Gastrocnemius medialis (tissue), 4 donors: ENCODE results near the gene POLR1F. TPM values are rescaled to one million over a fixed set of nuclear protein-coding genes. Genes with fewer than 3 reads are reported as not detected.

Experiments
- ATAC-seq, 2 donors: fragments of 150-250 bp; one replicate each; pipeline ENCODE4 v1.9.1; 2016
- DNase-seq, 2 donors: peaks; one replicate each; pipeline ENCODE4 v3.0.0-alpha.2; 2019
- H3K27ac ChIP-seq, 4 donors: fragments of 200-600 bp; sonication (generic); 1 replicate in 1 of 4; 2 replicates in 3 of 4; pipeline ENCODE4 v1.5.1; 2016 to 2018; ENCODE audit warnings: mild to moderate bottlenecking in 2 of 4, moderate library complexity in 1 of 4
- H3K27me3 ChIP-seq, 3 donors: fragments of 200-600 bp; sonication (generic) in 2 of 3; 1 replicate in 1 of 3; 2 replicates in 2 of 3; pipeline versions ENCODE4 v1.5.1 to v1.6.0; 2016 to 2019; ENCODE audit warnings: mild to moderate bottlenecking in 1 of 3, moderate library complexity in 1 of 3
- H3K36me3 ChIP-seq, 2 donors: fragments of 200-600 bp; sonication (generic) in 1 of 2; one replicate each; pipeline ENCODE4 v1.5.1; 2017 to 2018
- H3K4me1 ChIP-seq, 2 donors: fragments of 200-600 bp; sonication (generic) in 1 of 2; one replicate each; pipeline ENCODE4 v1.5.1; 2016 to 2017; ENCODE audit warnings: mild to moderate bottlenecking in 2 of 2
- H3K4me3 ChIP-seq, 4 donors: fragments of 200-600 bp; sonication (generic) in 3 of 4; 1 replicate in 1 of 4; 2 replicates in 3 of 4; pipeline ENCODE4 v1.5.1; 2016 to 2019; ENCODE audit warnings: mild to moderate bottlenecking in 2 of 4
- H3K9me3 ChIP-seq, 3 donors: fragments of 200-600 bp; sonication (generic) in 2 of 3; 1 replicate in 1 of 3; 2 replicates in 2 of 3; pipeline ENCODE4 v1.5.1; 2016 to 2019
- CTCF ChIP-seq, 5 experiments: fragments of 450-650 bp in 3 of 5; fragments of 200-600 bp in 2 of 5; sonication (generic) in 2 of 5; IDR thresholded peaks in 4 of 5; conservative IDR thresholded peaks in 1 of 5; 1 replicate in 4 of 5; 2 replicates in 1 of 5; pipeline ENCODE4 v1.5.1; 2016 to 2019; ENCODE audit warnings: antibody characterized with exemption in 5 of 5, mild to moderate bottlenecking in 3 of 5, moderate library complexity in 3 of 5
- POLR2A ChIP-seq, 2 donors: fragments of 450-650 bp; IDR thresholded peaks; one replicate each; pipeline ENCODE4 v1.6.1; 2017; ENCODE audit warnings: antibody characterized with exemption in 2 of 2, mild to moderate bottlenecking in 2 of 2, moderate library complexity in 2 of 2
- in situ Hi-C, 4 donors: fragments of 200-750 bp; cut with MboI; loops; one replicate each; pipeline versions ENCODE4 v1.15.0 to v1.8.0; 2017; ENCODE audit warnings: low sequenced_read_pairs in 4 of 4
- intact Hi-C: fragments of 100-400 bp; cut with DNase I; formaldehyde crosslinking; loops from one replicate; pipeline ENCODE4 v1.15.1; 2023; ENCODE audit warnings: low total_unique reads
- total RNA-seq, 4 donors: library from RNA; depleted of rRNA; stranded (reverse); fragments of >200 nt; gene quantifications; one replicate each; pipeline versions ENCODE4 v1.1.0 to v1.2.3, GENCODE V29; 2016

Gene POLR1F
- total RNA-seq, 4 donors from 2014 or later = 8.0 to 18.0 (median 9.2) TPM

DNA sequence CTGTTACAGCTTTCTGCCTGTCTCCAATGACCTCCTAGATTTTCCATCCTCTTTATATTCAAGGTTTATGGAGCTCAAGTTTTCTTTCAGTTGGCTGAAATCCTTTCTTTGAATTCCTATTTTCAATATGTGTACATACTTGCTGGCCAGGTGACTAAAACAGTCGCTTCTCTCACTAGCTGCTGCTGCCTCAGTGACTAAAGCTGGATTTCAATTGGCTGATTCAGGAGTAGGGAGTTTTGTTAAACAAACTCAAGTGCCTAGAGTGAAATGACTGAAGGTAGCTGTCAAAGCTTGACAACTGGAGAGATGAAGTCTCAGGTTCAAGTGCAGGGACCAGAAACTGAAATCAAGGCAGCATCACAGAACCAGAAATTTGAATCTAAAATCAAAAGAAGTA is 6.7 kb upstream of the POLR1F start:
- in situ Hi-C loops (loop anchor here in 1 of 4 donors (10.0 kb wide), 1 partner anchor 879 kb away; no protein-coding TSS in a partner anchor), intact Hi-C loops (no loop called here)
- Histone ChIP-seq H3K27ac (no peak overlapping the region), H3K27me3 (no peaks in the 10 kb centered on the region), H3K4me1 (no peaks in the 10 kb centered on the region), H3K36me3 (no peaks in the 10 kb centered on the region), H3K9me3 (no peaks in the 10 kb centered on the region), H3K4me3 (no peak overlapping the region)
- no peak for TF ChIP-seq CTCF (IDR thresholded peaks at IDR 0.05 in 4 of 5, conservative IDR thresholded peaks at IDR 0.05 in 1 of 5)
- TF ChIP-seq POLR2A (IDR thresholded peaks at IDR 0.05) = no peak
- DNase-seq (no peak), ATAC-seq (no peak)

GRCh38 chr7:19713676-19714075 is 4.8 kb upstream of the POLR1F start:
- in situ Hi-C loops = loop anchor here in 3 of 4 donors (5.0 to 10.0 kb wide), 3 partner anchors 881 to 889 kb away; no protein-coding TSS in a partner anchor
- Histone ChIP-seq H3K27me3 (no peaks in the 10 kb centered on the region), H3K9me3 (no peaks in the 10 kb centered on the region), H3K27ac (no peak overlapping the region), H3K4me3 (no peak overlapping the region), H3K4me1 (peaks cover 0 to 4% of the 10 kb centered on the region in 2 donors), H3K36me3 (no peaks in the 10 kb centered on the region)
- TF ChIP-seq POLR2A (IDR thresholded peaks at IDR 0.05) (no peak), CTCF (IDR thresholded peaks at IDR 0.05 in 4 of 5, conservative IDR thresholded peaks at IDR 0.05 in 1 of 5) (peak in 3 of 5 experiments; percentile 18 to 48 (median 35))
- no peak for DNase-seq
- intact Hi-C loops = no loop called here
- no peak for ATAC-seq

DNA sequence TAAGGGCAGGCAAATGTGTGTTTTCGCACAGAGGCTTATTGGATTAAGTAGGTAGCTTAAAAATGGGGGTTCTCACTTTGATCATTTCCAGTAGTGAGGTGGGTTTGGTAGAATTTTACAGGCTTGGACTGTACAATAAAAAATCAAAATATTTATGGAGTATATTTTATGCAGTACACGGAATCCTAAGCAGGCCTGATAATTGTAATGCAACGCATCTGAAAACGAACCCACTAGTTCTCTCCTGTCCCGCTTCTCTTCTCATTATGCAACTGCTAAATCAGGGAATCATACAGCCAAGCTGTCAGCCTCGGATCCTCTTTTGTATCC is 377 bp upstream of the POLR1F start:
- no peak for TF ChIP-seq POLR2A (IDR thresholded peaks at IDR 0.05)
- TF ChIP-seq CTCF (IDR thresholded peaks at IDR 0.05 in 4 of 5, conservative IDR thresholded peaks at IDR 0.05 in 1 of 5) = peak in 2 of 5 experiments; percentile 1 to 6
- no peaks in the 10 kb centered on the region for H3K36me3 ChIP-seq
- H3K27me3 ChIP-seq = no peaks in the 10 kb centered on the region
- H3K27ac ChIP-seq = peak overlapping the region; percentile 72 to 81 (median 80)
- DNase-seq (no peak), ATAC-seq (no peak)
- in situ Hi-C loops (no loop called here), intact Hi-C loops (loop anchor here (2.0 kb wide), 1 partner anchor 890 kb away; no protein-coding TSS in a partner anchor)
- peak overlapping the region; percentile 78 to 93 (median 85) for H3K4me3 ChIP-seq
- no peaks in the 10 kb centered on the region for H3K9me3 ChIP-seq
- H3K4me1 ChIP-seq = peaks cover 5 to 21% of the 10 kb centered on the region in 2 donors

DNA sequence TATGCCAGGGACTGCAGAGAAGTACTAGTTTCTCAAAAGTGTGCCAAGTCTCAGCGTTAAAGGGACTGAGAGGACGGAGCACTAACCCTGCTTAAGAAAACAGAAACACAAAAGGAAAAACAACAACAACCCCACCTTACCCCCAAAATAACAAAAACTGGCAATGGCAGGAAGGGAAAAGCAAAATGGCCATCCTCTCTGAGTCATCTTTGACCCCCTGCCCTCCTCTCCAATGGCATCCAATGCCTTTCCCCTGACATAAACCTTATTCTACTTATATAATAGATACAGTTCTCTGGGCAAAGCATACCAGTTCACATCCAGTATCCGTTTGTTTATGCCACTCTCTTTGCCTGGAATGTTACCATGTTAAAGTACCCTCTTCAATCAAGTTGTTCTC is 1.6 kb downstream of the POLR1F start:
- ATAC-seq = no peak
- Histone ChIP-seq H3K4me3 (peak overlapping the region in 3 of 4 donors; percentile 78 to 93 (median 89)), H3K27ac (no peak overlapping the region), H3K27me3 (no peaks in the 10 kb centered on the region), H3K9me3 (no peaks in the 10 kb centered on the region), H3K36me3 (peaks cover 0 to 5% of the 10 kb centered on the region in 2 donors), H3K4me1 (peaks cover 5 to 21% of the 10 kb centered on the region in 2 donors)
- in situ Hi-C loops = no loop called here
- intact Hi-C loops = no loop called here
- DNase-seq = no peak
- TF ChIP-seq POLR2A (IDR thresholded peaks at IDR 0.05) (no peak), CTCF (IDR thresholded peaks at IDR 0.05 in 4 of 5, conservative IDR thresholded peaks at IDR 0.05 in 1 of 5) (no peak)

GRCh38 chr7:19705663-19706062 is 3.2 kb downstream of the POLR1F start:
- Histone ChIP-seq H3K9me3 (no peaks in the 10 kb centered on the region), H3K4me3 (no peak overlapping the region), H3K36me3 (peaks cover 0 to 5% of the 10 kb centered on the region in 2 donors), H3K27me3 (no peaks in the 10 kb centered on the region), H3K27ac (no peak overlapping the region), H3K4me1 (peaks cover 5 to 21% of the 10 kb centered on the region in 2 donors)
- intact Hi-C loops (no loop called here), in situ Hi-C loops (no loop called here)
- DNase-seq = no peak
- TF ChIP-seq POLR2A (IDR thresholded peaks at IDR 0.05) (no peak), CTCF (IDR thresholded peaks at IDR 0.05 in 4 of 5, conservative IDR thresholded peaks at IDR 0.05 in 1 of 5) (no peak)
- ATAC-seq = no peak
